IMR-90 (cell line): ENCODE data around the gene SLC27A2. TPM values are rescaled to one million over a fixed set of nuclear protein-coding genes. Genes with fewer than 3 reads are reported as not detected.

ENCODE experiments used
- ATAC-seq: fragments of 200-7000 bp; cut with Tn5 transposase; 2 replicates; pipeline ENCODE4 v1.9.1; 2020; ENCODE audit warnings: low read depth, mild to moderate bottlenecking, moderate library complexity
- BruUV-seq: library from RNA; stranded (reverse); fragments of 400-500 nt; replicated peaks from 2 replicates; lab custom pipeline; 2021; lab: Mats Ljungman, UMichigan
- CTCF ChIA-PET: fragments of 300-600 bp; formaldehyde crosslinking; extraction: SDS; loops from one replicate; lab custom pipeline; 2021; ENCODE audit warnings: antibody characterized with exemption; lab: Yijun Ruan, JAX
- POLR2A ChIA-PET: fragments of 300-600 bp; sonication (Branson Sonifier 250); formaldehyde crosslinking; loops from one replicate; lab custom pipeline; 2022; ENCODE audit warnings: antibody characterized with exemption; ENCODE audit not compliant: unreplicated experiment; lab: Charles Lee
- DNase-seq: peaks from one replicate; pipeline ENCODE4 v3.0.0; 2013
- H2AFZ ChIP-seq: replicated peaks from 2 replicates; pipeline ENCODE3; 2013; ENCODE audit warnings: low read length, mild to moderate bottlenecking; ENCODE audit not compliant: poor library complexity
- H2AK5ac ChIP-seq: 2 replicates; pipeline ENCODE4 v1.6.1; 2013; ENCODE audit warnings: low read depth, low read length, inconsistent platforms
- H2AK9ac ChIP-seq: replicated peaks from 2 replicates; pipeline ENCODE3; 2013; ENCODE audit warnings: mild to moderate bottlenecking, low read depth, low read length, moderate library complexity; ENCODE audit not compliant: poor library complexity
- H2BK120ac ChIP-seq: 2 replicates; pipeline ENCODE4 v1.6.1; 2013; ENCODE audit warnings: low read depth, low read length, inconsistent platforms
- H2BK15ac ChIP-seq: 3 replicates; pipeline ENCODE4 v1.6.1; 2013; ENCODE audit warnings: low read depth, low read length, inconsistent platforms
- H2BK20ac ChIP-seq: 2 replicates; pipeline ENCODE4 v1.6.1; 2013; ENCODE audit warnings: low read depth, mild to moderate bottlenecking, inconsistent platforms, low read length, moderate library complexity
- H2BK5ac ChIP-seq: 2 replicates; pipeline ENCODE4 v1.6.1; 2013; ENCODE audit warnings: mild to moderate bottlenecking, low read depth, low read length, inconsistent platforms; ENCODE audit not compliant: poor library complexity, severe bottlenecking
- H3K14ac ChIP-seq: replicated peaks from 2 replicates; pipeline ENCODE4 v1.6.1; 2013; ENCODE audit warnings: low read depth, low read length, inconsistent platforms
- H3K18ac ChIP-seq: 2 replicates; pipeline ENCODE4 v1.6.1; 2013; ENCODE audit warnings: low read depth, low read length, control low read depth
- H3K23ac ChIP-seq: 2 replicates; pipeline ENCODE4 v1.6.1; 2013; ENCODE audit warnings: low read depth, low read length, inconsistent platforms
- H3K27ac ChIP-seq: 2 replicates; pipeline ENCODE4 v1.5.1; 2013; ENCODE audit warnings: mild to moderate bottlenecking, control low read depth, low read length; ENCODE audit not compliant: insufficient read depth
- H3K27me3 ChIP-seq: 2 replicates; pipeline ENCODE4 v1.6.1; 2013; ENCODE audit warnings: low read length; ENCODE audit not compliant: control insufficient read depth, insufficient read depth
- H3K36me3 ChIP-seq: 2 replicates; pipeline ENCODE4 v1.6.1; 2013; ENCODE audit warnings: low read length, mixed read lengths; ENCODE audit not compliant: control insufficient read depth, insufficient read depth
- H3K4ac ChIP-seq: 2 replicates; pipeline ENCODE4 v1.6.1; 2013; ENCODE audit warnings: low read depth, low read length, inconsistent platforms
- H3K4me1 ChIP-seq: 2 replicates; pipeline ENCODE4 v1.6.1; 2013; ENCODE audit warnings: low read length, mixed read lengths; ENCODE audit not compliant: control insufficient read depth, insufficient read depth
- H3K4me2 ChIP-seq: 2 replicates; pipeline ENCODE4 v1.6.1; 2013; ENCODE audit warnings: low read depth, mild to moderate bottlenecking, control low read depth, low read length, moderate library complexity
- H3K4me3 ChIP-seq: 2 replicates; pipeline ENCODE4 v1.5.1; 2013; ENCODE audit warnings: low read depth, mild to moderate bottlenecking, control low read depth, low read length, moderate library complexity; ENCODE audit not compliant: insufficient read depth
- H3K56ac ChIP-seq: 2 replicates; pipeline ENCODE4 v1.6.1; 2013; ENCODE audit warnings: low read length, inconsistent platforms; ENCODE audit not compliant: insufficient read depth; ENCODE audit errors: extremely low read depth
- H3K79me1 ChIP-seq, 2 experiments: 2 replicates each; pipeline ENCODE4 v1.6.1; 2013; ENCODE audit warnings: low read length in 2 of 2, inconsistent platforms in 1 of 2, low read depth in 1 of 2
- H3K9ac ChIP-seq: 2 replicates; pipeline ENCODE4 v1.6.1; 2013; ENCODE audit warnings: low read depth, low read length, control low read depth
- H3K9me1 ChIP-seq: 2 replicates; pipeline ENCODE4 v1.6.1; 2013; ENCODE audit warnings: low read length, inconsistent platforms; ENCODE audit not compliant: insufficient read depth
- H3K9me3 ChIP-seq: 2 replicates; pipeline ENCODE4 v1.6.1; 2013; ENCODE audit warnings: low read length; ENCODE audit not compliant: control insufficient read depth, insufficient read depth
- H4K20me1 ChIP-seq: 2 replicates; pipeline ENCODE4 v1.6.1; 2013; ENCODE audit warnings: low read length, inconsistent platforms; ENCODE audit not compliant: insufficient read depth
- H4K5ac ChIP-seq: 2 replicates; pipeline ENCODE4 v1.6.1; 2013; ENCODE audit warnings: mild to moderate bottlenecking, low read depth, low read length, control low read depth
- H4K8ac ChIP-seq, 2 experiments: 2 replicates each; pipeline ENCODE4 v1.6.1; 2013; ENCODE audit warnings: low read depth in 2 of 2, low read length in 2 of 2, control low read depth in 1 of 2, inconsistent platforms in 1 of 2
- H4K91ac ChIP-seq: 2 replicates; pipeline ENCODE4 v1.6.1; 2013; ENCODE audit warnings: low read depth, low read length, inconsistent platforms; ENCODE audit not compliant: insufficient read depth
- BHLHE40 ChIP-seq: fragments of 150-350 bp; IDR thresholded peaks from 2 replicates; pipeline ENCODE4 v1.6.1; 2016; ENCODE audit warnings: mild to moderate bottlenecking, low read depth, low read length
- CEBPB ChIP-seq: IDR thresholded peaks from 2 replicates; pipeline ENCODE4 v1.6.1; 2012; ENCODE audit warnings: low read depth, low read length, improper control_type of control experiment
- CHD1 ChIP-seq: IDR thresholded peaks from 2 replicates; pipeline ENCODE4 v1.6.1; 2012; ENCODE audit warnings: low read depth, low read length, improper control_type of control experiment
- ELK1 ChIP-seq: fragments of 150-350 bp; IDR thresholded peaks from 2 replicates; pipeline ENCODE4 v1.6.1; 2016; ENCODE audit warnings: low read depth, mild to moderate bottlenecking, low read length, moderate library complexity, borderline replicate concordance
- FOS ChIP-seq: fragments of 150-350 bp; IDR thresholded peaks from 2 replicates; pipeline ENCODE4 v1.6.1; 2016; ENCODE audit warnings: low read depth, low read length
- MAFK ChIP-seq: IDR thresholded peaks from 2 replicates; pipeline ENCODE4 v1.6.1; 2012; ENCODE audit warnings: low read depth, low read length, improper control_type of control experiment
- MAZ ChIP-seq: IDR thresholded peaks from 2 replicates; pipeline ENCODE4 v1.6.1; 2012; ENCODE audit warnings: low read depth, mild to moderate bottlenecking, low read length, improper control_type of control experiment, moderate library complexity, borderline replicate concordance
- MXI1 ChIP-seq: IDR thresholded peaks from 2 replicates; pipeline ENCODE4 v1.6.1; 2012; ENCODE audit warnings: low read depth, mild to moderate bottlenecking, low read length, moderate library complexity, borderline replicate concordance
- NFE2L2 ChIP-seq: fragments of 150-350 bp; IDR thresholded peaks from 2 replicates; pipeline ENCODE4 v1.6.1; 2016; ENCODE audit warnings: low read depth, mild to moderate bottlenecking, low read length
- POLR2A ChIP-seq: IDR thresholded peaks from 2 replicates; pipeline ENCODE4 v1.6.1; 2012; ENCODE audit warnings: mild to moderate bottlenecking, low read depth, low read length
- RAD21 ChIP-seq: IDR thresholded peaks from 2 replicates; pipeline ENCODE4 v1.6.1; 2012; ENCODE audit warnings: low read length, improper control_type of control experiment
- USF2 ChIP-seq: fragments of 150-350 bp; IDR thresholded peaks from 2 replicates; pipeline ENCODE4 v1.6.1; 2017; ENCODE audit warnings: mild to moderate bottlenecking, antibody characterized with exemption, low read length, low read depth
- WGBS, 2 experiments: methylation state at CpG; one replicate each; pipeline versions ENCODE4 v1.1.5 to v1.1.7; 2013; ENCODE audit warnings: missing lambda C conversion rate in 2 of 2; ENCODE audit not compliant: insufficient read length in 1 of 2; ENCODE audit errors: extremely low coverage in 2 of 2; 5-methylcytosine and 5-hydroxymethylcytosine counted together
- dilution Hi-C: fragments of 300-500 bp; cut with HindIII; formaldehyde crosslinking; loops from one replicate; pipeline ENCODE4 v1.14.3; 2018; ENCODE audit warnings: low sequenced_read_pairs; ENCODE audit not compliant: unreplicated experiment
- in situ Hi-C: fragments of 300-500 bp; cut with MboI; formaldehyde crosslinking; loops from 3 replicates; pipeline ENCODE4 v1.14.3; 2019; ENCODE audit warnings: low sequenced_read_pairs, inconsistent platforms, mixed read lengths
- intact Hi-C: fragments of 100-400 bp; cut with micrococcal nuclease; formaldehyde crosslinking; loops from 2 replicates; pipeline ENCODE4 v1.10.0; 2022
- polyA plus RNA-seq, 3 experiments: library from polyadenylated mRNA; depleted of rRNA; stranded (reverse); fragments of >200 nt; gene quantifications; 2 replicates each; pipeline ENCODE4 v1.2.3, GENCODE V29; 2012; ENCODE audit warnings: low replicate concordance in 1 of 3
- total RNA-seq: library from RNA; depleted of rRNA; stranded (reverse); fragments of >200 nt; gene quantifications from 2 replicates; pipeline ENCODE4 v1.2.3, GENCODE V29; 2012

SLC27A2 gene
- total and polyA plus RNA-seq, 2 of the 4 experiments (the other 2 are of a cell fraction) = under 0.01 TPM; not detected in 1

- TF ChIP-seq RAD21 (no peak), MAZ (no peak), CHD1 (no peak), MAFK (no peak), POLR2A (no peak), MXI1 (no peak), FOS (no peak), USF2 (no peak), NFE2L2 (no peak), CEBPB (no peak), BHLHE40 (no peak), ELK1 (no peak)
- Histone ChIP-seq H2AFZ (no peak within 1 kb of the TSS), H3K4me2 (no peak within 1 kb of the TSS), H3K79me1 (no peaks in the 10 kb centered on the region), H3K23ac (no peak within 1 kb of the TSS), H3K27ac (no peak within 1 kb of the TSS), H3K9me3 (0 out of 2 replicates have a peak, but pooled peaks cover 2% of the 10 kb centered on the region), H2BK20ac (no peak within 1 kb of the TSS), H2AK9ac (peak within 1 kb of the TSS; percentile 31), H2BK15ac (no peak within 1 kb of the TSS), H2AK5ac (no peak within 1 kb of the TSS), H3K4ac (no peak within 1 kb of the TSS), H3K14ac (no peak within 1 kb of the TSS), H3K4me1 (no peaks in the 10 kb centered on the region), H2BK120ac (no peak within 1 kb of the TSS), H3K9ac (no peak within 1 kb of the TSS), H4K8ac (no peak within 1 kb of the TSS), H3K36me3 (no peaks in the 10 kb centered on the region), H4K20me1 (no peaks in the 10 kb centered on the region), H4K5ac (no peak within 1 kb of the TSS), H3K4me3 (no peak within 1 kb of the TSS), H3K56ac (no peak within 1 kb of the TSS), H3K27me3 (peaks cover 7% of the 10 kb centered on the region), H3K9me1 (no peaks in the 10 kb centered on the region), H2BK5ac (no peak within 1 kb of the TSS), H4K91ac (no peak within 1 kb of the TSS), H3K18ac (no peak within 1 kb of the TSS)
- intact Hi-C loops = no loop called here
- no TSS peak for BruUV-seq
- ATAC-seq (no peak), DNase-seq (no peak)
- POLR2A ChIA-PET = no interaction called here
- dilution Hi-C loops = no loop called here
- WGBS, 2 experiments = 86% methylated on average over 4 of the region's 9 CpGs; no CpG with 5 or more reads in 1 of the 2 experiments
- in situ Hi-C loops = no loop called here
- CTCF ChIA-PET = no interaction called here
These were observed 83.6 kb downstream of the SLC27A2 start, which contains the start of gene HDC for GRCh38 chr15:50265620-50266019. TSS of gene HDC (minus strand) at chr15:50265726. CDS start at chr15:50265623, 103 bp downstream.
